Stimulated activated CD8-positive, alpha-beta memory T cell treated with anti-CD3 and anti-CD28 coated beads, Interleukin-12 subunit alpha, Interleukin-12 subunit beta, amount 100 ng/mL, for 24 hours (primary cell): ENCODE results near the gene ORC1.

Experiments
- DNase-seq: peaks from one replicate; pipeline ENCODE4 v3.0.0-alpha.2; 2020; ENCODE audit errors: extremely low read depth

Gene ORC1

DNA sequence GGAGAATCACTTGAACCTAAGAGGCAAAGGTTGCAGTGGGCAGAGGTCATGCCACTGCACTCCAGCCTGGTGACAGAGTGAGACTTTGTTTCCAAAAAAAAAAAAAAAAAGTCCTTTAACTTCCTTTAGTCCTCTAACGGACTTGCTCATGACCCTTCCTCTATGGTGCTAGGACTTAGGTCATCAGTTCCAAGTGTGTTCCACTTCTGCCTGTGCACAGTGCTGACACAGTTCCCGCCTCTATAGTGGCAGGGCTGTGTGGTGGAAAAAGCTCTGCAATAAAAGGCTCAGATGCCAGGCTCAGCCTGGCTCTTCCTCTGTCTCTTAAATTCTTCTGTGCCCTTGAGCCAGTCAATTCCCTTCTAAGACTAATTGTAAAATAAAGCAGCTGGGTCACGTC is 60.2 kb downstream of the ORC1 start:
- no peak for DNase-seq

DNA sequence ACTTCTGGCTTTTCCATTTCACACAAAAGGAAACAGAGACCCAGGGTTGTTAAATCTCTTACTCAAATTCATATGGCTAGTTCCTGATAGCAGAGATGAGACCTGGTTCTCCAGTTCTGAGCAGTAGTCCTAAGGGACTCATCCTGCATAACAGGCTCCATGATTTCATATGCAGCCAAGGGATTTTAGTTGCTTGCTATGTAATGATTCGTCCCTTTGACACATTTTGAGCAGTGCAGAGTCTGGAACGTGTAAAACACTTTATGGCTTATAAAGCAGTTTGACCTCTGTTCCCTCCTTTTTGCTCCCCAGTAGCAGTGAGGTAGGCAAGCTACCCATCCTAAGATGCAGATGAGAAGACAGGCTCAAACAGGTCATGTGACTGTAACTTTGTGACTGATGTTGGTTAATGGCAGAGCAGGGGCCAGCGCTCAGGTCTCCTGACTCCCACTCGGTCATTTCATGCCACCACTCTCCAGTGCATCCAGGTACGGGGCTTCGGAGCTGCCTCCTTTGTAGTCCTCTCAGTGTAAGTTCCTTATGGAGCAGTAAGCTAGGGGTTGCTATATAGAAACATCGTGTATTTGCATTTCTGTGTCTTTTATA is 62.5 kb downstream of the ORC1 start:
- DNase-seq = no peak

DNA sequence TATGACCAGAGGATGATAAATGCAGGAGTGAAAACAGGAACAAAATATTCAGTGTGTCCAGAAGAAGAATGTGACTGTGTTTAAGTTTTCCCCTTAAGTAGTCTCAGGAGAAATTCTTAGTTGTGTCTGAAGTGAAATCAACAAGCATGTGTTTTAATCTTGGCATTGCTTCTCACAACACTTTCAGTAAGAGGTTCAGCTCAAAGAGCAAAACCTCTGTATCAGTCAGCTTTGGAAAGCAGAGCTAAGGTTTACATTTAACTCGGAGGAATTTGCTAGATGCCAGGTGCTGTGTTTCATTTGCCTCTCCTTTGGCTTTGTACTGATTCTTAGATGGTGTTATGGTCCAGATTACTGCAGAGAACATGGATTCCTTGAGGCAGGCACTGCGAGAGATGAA is 66.8 kb downstream of the ORC1 start:
- no peak for DNase-seq

DNA sequence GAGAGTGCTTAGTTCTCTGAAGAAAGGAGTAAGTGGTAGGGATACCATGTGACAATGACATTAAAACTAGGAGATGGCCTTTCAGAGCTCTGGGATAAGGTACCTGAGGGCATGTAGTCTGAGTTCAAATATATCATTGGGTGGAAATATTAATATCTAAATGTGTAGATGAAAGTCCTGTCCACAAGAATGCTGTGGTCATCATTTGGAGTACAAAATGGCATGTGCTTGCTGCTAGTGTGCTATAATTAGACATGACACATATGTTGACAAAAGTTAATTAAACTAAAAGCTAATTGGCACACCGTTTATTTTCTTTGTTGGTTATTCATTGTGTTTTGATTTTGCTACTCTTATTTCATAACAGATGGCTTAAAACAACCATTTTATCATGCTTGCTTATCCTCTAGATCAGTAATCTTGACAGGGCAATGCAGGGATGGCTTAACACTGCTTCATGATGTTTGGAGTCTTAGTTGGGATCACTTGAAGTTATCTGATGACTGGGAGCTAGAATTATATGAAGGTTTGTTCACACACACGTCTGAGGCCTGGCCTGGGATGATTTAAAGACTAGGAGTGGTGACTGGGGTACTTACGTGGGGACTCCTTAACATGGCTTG is 69.2 kb downstream of the ORC1 start:
- DNase-seq = no peak

DNA sequence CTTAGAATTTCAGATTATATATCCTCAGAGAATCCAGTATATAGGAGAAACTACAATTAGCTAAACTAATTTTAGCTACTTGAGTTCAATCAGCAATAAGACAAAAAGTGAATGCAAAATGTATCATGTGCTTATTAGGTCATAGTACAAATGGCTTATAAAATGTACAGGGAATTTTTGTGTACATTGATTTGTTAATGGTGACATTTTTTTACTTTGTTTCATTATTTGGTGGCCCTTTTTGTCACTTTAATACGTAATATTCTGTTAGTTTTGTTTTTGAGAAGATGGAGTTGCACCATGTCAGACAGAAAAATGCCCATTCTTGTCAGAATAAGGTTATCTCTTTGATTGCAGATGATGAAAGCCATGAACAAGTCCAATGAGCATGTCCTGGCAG is 71.8 kb downstream of the ORC1 start:
- no peak for DNase-seq

DNA sequence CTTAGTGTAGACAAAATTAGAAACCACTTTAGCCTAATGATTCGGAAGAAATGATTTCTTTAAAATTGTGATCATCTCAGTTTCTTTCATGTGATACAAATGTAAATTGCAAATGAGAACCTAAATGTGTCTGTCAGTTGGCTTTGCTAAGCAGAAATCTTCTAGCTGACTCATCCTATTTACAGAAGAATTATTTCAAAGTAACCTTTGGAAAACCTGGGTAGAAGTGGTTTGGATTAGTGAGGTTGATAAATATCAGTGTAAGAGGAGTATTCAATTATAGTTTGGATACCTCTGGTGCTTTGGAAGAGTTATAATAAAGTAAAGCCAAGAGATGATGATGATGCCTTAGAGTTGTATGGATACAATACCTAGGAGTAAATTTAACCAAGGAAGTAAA is 75.6 kb downstream of the ORC1 start:
- no peak for DNase-seq

DNA sequence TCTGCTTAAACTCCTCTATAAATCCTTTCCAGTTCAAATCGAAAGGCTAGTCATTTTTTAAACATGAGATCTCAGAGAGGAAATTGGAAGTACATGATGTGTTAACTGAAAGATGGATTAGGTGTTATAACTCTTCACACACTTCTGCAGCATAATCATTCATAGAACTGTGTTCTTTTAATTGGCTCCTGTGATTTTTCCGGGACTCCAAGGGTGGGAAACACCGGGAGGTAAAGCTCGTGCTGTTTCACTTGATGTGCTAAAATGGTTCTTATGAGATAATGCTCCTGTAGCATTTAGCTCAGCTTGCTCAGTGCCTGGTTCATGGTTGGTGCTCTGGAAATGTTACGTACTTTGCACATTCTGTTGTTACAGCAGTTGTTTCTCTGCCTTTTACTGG is 78.4 kb downstream of the ORC1 start:
- no peak for DNase-seq

DNA sequence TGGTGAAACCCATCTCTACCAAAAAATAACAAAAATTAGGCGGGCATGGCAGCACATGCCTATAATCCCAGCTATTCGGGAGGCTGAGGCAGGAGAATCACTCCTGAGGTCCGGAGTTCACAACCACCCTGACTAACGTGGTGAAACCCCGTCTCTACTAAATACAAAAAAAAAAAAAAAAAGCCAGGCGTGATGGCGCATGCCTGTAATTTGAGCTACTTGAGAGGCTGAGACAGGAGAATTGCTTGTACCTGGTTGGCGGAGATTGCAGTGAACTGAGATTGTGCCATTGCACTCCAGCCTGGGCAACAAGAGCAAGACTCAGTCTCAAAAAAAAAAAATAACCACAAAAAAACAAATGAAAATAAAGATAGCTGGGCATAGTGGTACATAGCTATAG is 80.5 kb downstream of the ORC1 start:
- DNase-seq = no peak
